Measurements from ENCODE around the gene DYRK3.

DYRK3 gene

DNA sequence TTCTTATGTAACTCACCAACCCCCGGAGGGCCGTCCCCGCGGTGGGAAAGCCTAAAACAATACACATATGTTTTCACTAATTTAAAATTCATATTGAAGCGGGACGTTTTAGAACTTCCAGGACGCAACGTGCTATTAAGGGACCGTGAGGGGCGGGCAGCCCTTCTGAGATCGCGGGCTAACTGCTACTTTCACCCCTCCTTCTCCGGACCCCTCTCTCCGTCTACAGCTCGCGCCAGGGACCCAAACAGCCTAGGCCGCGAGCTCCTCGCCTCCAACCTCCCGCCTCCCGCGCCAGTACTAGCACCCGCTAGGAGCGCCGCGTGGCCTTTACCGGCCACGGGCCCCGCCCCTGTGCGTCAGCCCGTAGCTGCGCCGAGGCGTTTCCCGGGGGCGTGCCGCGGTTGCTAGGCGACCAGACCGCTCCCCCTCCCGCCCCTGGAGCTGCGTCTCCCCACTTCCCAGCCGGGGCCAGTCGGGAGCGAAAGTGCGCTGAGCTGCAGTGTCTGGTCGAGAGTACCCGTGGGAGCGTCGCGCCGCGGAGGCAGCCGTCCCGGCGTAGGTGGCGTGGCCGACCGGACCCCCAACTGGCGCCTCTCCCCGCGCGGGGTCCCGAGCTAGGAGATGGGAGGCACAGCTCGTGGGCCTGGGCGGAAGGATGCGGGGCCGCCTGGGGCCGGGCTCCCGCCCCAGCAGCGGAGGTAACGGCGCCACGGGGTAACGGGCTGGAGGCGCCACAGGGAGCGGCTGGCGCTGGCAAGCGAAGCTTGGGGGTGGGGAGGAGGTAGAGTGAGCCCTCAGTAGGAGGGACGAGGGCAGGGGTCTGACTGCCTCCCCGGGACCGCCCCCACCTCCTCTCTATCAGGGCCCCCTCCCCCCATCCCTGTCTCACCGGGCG, at the start of gene DYRK3:
DYRK3 (plus strand) TSS at position 457 of the 898 bp plus-strand sequence; CDS start at position 625, 168 bp downstream.
- Histone ChIP-seq H3K9ac (ENCODE audit: low read depth, low read length) (peak within 1 kb of the TSS; percentile 60; the same call in 1 of the 2 replicates), H3K4me1 (ENCODE audit: insufficient read depth, low read length) (peaks cover 9% of the 10 kb centered on the region; the same call in 1 of the 2 replicates), H3K9me3 (ENCODE audit: control insufficient read depth, insufficient read depth, low read length) (no peaks in the 10 kb centered on the region), H3K36me3 (ENCODE audit: insufficient read depth, low read length) (no peaks in the 10 kb centered on the region)

DNA sequence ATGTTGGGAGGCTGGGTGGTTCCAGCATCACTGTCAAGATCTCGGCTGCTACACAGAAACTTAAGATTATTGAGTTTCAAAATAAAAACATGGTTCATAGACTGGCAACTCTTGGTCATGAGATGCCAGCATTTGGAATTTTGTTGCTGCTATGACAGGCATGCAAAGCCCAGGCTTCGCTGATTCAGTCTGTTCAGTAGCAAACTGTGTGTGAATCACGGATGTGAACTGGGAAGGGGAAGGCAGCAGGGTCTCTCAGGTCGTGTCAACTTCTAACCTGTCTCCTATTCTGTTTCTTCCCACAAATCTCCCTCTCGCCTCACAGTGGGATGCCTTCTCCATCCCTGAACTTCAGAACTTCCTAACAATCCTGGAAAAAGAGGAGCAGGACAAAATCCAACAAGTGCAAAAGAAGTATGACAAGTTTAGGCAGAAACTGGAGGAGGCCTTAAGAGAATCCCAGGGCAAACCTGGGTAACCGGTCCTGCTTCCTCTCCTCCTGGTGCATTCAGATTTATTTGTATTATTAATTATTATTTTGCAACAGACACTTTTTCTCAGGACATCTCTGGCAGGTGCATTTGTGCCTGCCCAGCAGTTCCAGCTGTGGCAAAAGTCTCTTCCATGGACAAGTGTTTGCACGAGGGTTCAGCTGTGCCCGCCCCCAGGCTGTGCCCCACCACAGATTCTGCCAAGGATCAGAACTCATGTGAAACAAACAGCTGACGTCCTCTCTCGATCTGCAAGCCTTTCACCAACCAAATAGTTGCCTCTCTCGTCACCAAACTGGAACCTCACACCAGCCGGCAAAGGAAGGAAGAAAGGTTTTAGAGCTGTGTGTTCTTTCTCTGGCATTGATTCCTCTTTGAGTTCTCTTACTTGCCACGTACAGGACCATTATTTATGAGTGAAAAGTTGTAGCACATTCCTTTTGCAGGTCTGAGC, 48.6 kb upstream of the DYRK3 start:
- Histone ChIP-seq H3K9me3 (ENCODE audit: control insufficient read depth, insufficient read depth, low read length) (no peaks in the 10 kb centered on the region), H3K36me3 (ENCODE audit: insufficient read depth, low read length) (no peaks in the 10 kb centered on the region; the same call in 1 of the 2 replicates), H3K9ac (ENCODE audit: low read depth, low read length) (no peak overlapping the region), H3K4me1 (ENCODE audit: insufficient read depth, low read length) (0 out of 2 replicates have a peak, but pooled peaks cover 2% of the 10 kb centered on the region)

DNA sequence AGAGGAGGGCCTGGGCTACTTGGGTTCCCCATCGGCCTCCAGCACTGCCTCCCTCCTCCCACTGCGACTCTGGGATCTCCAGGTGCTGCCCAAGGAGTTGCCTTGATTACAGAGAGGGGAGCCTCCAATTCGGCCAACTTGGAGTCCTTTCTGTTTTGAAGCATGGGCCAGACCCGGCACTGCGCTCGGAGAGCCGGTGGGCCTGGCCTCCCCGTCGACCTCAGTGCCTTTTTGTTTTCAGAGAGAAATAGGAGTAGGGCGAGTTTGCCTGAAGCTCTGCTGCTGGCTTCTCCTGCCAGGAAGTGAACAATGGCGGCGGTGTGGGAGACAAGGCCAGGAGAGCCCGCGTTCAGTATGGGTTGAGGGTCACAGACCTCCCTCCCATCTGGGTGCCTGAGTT, 47.4 kb upstream of the DYRK3 start:
- Histone ChIP-seq H3K4me1 (ENCODE audit: insufficient read depth, low read length) (0 out of 2 replicates have a peak, but pooled peaks cover 2% of the 10 kb centered on the region), H3K36me3 (ENCODE audit: insufficient read depth, low read length) (no peaks in the 10 kb centered on the region; the same call in 1 of the 2 replicates), H3K9ac (ENCODE audit: low read depth, low read length) (no peak overlapping the region), H3K9me3 (ENCODE audit: control insufficient read depth, insufficient read depth, low read length) (no peaks in the 10 kb centered on the region)

DNA sequence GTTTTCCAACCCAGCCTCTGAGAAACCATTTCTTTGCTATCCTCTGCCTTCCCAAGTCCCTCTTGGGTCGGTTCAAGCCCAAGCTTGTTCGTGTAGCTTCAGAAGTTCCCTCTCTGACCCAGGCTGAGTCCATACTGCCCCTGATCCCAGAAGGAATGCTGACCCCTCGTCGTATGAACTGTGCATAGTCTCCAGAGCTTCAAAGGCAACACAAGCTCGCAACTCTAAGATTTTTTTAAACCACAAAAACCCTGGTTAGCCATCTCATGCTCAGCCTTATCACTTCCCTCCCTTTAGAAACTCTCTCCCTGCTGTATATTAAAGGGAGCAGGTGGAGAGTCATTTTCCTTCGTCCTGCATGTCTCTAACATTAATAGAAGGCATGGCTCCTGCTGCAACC, 46.8 kb upstream of the DYRK3 start:
- H3K9ac ChIP-seq (ENCODE audit: low read depth, low read length), result no peak overlapping the region
- no peaks in the 10 kb centered on the region for H3K9me3 ChIP-seq (ENCODE audit: control insufficient read depth, insufficient read depth, low read length)
- H3K36me3 ChIP-seq (ENCODE audit: insufficient read depth, low read length), result no peaks in the 10 kb centered on the region; the same call in 1 of the 2 replicates

DNA sequence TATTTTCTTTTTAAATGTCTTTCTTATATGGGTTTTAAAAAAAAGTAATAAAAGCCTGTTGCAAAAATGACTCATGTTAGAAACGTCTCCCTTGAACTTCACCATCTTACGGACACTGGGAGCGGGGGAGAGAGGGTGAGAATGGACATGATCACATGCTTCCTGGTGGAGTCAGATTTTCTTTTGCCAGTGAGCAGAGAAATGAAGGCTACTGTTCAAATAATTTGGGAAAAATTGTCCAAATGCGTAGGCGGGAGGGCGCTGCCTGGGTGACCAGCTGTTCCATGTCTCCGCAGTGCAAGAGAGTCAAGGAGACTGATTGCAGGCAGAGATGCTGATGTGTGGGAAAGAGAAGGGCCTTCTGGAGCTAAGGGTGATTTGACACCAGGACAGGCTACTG, 46.1 kb upstream of the DYRK3 start:
- Histone ChIP-seq H3K36me3 (ENCODE audit: insufficient read depth, low read length) (no peaks in the 10 kb centered on the region; the same call in 1 of the 2 replicates), H3K9me3 (ENCODE audit: control insufficient read depth, insufficient read depth, low read length) (no peaks in the 10 kb centered on the region), H3K4me1 (ENCODE audit: insufficient read depth, low read length) (no peaks in the 10 kb centered on the region), H3K9ac (ENCODE audit: low read depth, low read length) (no peak overlapping the region)

More for the DNA sequence above, 46.8 kb upstream of the DYRK3 start:
- H3K4me1 ChIP-seq (ENCODE audit: insufficient read depth, low read length), result 0 out of 2 replicates have a peak, but pooled peaks cover under 1% of the 10 kb centered on the region

DNA sequence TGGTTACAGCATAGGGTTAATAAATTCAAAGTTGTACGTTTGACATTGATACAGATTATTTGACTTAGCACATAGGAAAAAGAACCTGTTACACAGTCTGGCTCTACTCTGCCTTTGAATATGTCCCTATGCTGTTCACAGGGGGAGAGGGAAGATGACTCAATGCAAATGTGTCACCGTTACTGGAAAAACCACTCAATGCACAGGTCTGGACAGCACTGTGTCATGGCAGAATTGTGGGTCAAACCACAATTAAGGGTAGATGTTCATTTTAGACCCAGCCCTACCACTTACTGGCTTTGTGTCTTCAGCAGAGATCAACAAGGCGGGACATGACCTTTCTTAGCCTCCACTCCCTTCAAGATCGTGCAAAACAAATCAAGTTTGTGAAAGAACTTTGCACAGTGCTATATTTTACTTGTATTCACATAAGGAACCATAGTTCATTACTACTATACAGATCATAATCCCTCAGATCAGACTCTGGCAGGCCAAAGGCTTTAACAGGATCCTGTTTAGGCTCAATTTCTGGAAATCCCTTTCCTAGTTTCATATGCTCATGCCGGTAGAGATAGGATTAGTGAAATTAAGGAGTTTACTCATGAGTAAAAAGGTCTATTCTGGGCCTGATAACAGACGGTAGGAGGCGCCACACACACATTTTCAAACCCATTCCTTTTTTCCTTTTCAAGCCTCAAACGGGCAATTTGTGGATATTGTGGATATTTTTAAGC, 45.1 kb upstream of the DYRK3 start:
- Histone ChIP-seq H3K9me3 (ENCODE audit: control insufficient read depth, insufficient read depth, low read length) (no peaks in the 10 kb centered on the region), H3K4me1 (ENCODE audit: insufficient read depth, low read length) (no peaks in the 10 kb centered on the region), H3K9ac (ENCODE audit: low read depth, low read length) (no peak overlapping the region), H3K36me3 (ENCODE audit: insufficient read depth, low read length) (no peaks in the 10 kb centered on the region; the same call in 1 of the 2 replicates)

DNA sequence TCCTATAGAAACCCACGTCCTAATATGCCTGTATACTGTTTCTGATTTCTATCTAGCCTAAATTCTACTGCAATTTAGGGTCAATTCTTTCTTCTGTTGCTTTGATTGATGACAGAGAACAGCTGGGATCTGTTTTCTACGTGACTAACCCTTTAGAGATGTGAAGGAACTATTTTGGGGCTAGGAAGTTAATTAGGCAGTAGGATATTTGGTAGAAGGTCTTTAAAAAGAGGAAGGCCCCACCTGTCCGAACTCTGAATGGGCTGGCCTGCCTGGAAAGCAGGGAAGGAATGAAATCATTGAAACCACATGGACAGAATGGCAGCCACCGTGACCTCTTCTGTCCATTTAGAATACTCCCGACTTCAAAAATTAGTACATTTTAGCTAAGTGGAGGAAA, 44.1 kb upstream of the DYRK3 start:
- no peak overlapping the region for H3K9ac ChIP-seq (ENCODE audit: low read depth, low read length)
- H3K4me1 ChIP-seq (ENCODE audit: insufficient read depth, low read length), result no peaks in the 10 kb centered on the region
- no peaks in the 10 kb centered on the region for H3K9me3 ChIP-seq (ENCODE audit: control insufficient read depth, insufficient read depth, low read length)
- peaks cover 5% of the 10 kb centered on the region; the same call in 1 of the 2 replicates for H3K36me3 ChIP-seq (ENCODE audit: insufficient read depth, low read length)

DNA sequence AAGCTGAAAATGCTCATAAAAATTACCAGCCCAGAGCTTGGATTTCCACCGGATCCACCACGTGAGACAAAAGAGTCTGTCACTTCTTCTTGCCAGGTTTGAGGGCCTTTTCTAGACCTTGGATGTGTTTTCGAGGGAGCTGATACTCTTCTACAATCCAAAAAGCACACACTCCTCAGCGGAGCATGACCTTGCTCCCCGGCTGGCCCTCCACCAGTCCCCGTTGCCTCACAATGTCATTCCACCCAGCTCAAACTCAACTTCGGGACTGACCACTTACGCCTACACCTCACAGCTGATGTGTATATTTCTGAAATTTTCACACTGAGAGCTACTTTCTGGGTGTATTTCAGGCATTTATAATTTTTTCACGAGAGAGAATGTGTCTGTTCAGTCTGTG, 43.6 kb upstream of the DYRK3 start:
- H3K4me1 ChIP-seq (ENCODE audit: insufficient read depth, low read length), result no peaks in the 10 kb centered on the region
- H3K36me3 ChIP-seq (ENCODE audit: insufficient read depth, low read length), result peaks cover 5% of the 10 kb centered on the region; the same call in 1 of the 2 replicates
- H3K9ac ChIP-seq (ENCODE audit: low read depth, low read length), result no peak overlapping the region
- no peaks in the 10 kb centered on the region for H3K9me3 ChIP-seq (ENCODE audit: control insufficient read depth, insufficient read depth, low read length)

DNA sequence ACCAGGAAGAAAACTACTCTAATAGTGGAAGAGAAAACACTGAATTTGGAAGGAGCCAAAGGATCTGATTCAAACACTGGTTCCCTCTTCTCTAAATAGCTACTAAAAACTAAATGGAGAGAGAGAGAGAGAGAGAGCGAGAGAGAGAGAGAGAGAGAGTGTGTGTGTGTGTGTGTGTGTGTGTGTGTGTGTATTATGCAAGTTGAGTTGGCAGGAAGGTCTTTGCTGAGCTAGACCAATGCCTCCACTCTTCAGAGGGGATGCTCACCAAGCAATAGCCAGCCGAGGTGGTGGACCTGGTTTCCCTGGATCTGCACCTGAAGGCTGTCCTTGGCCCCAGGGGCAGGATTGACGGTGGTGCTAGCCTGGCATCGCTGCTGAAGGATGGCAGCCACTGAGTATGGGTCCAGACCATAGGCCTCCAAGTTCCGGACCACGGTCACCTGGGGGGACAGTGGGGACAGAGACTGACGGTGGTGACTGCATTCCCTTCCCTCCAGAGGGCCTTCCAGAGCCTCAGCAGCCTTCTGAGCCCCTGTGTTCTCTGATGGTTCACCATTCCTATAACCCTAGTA, 41.9 kb upstream of the DYRK3 start:
- peaks cover 11% of the 10 kb centered on the region; the same call in 1 of the 2 replicates for H3K36me3 ChIP-seq (ENCODE audit: insufficient read depth, low read length)
- H3K4me1 ChIP-seq (ENCODE audit: insufficient read depth, low read length), result no peaks in the 10 kb centered on the region
- H3K9ac ChIP-seq (ENCODE audit: low read depth, low read length), result no peak overlapping the region
- H3K9me3 ChIP-seq (ENCODE audit: control insufficient read depth, insufficient read depth, low read length), result no peaks in the 10 kb centered on the region

DNA sequence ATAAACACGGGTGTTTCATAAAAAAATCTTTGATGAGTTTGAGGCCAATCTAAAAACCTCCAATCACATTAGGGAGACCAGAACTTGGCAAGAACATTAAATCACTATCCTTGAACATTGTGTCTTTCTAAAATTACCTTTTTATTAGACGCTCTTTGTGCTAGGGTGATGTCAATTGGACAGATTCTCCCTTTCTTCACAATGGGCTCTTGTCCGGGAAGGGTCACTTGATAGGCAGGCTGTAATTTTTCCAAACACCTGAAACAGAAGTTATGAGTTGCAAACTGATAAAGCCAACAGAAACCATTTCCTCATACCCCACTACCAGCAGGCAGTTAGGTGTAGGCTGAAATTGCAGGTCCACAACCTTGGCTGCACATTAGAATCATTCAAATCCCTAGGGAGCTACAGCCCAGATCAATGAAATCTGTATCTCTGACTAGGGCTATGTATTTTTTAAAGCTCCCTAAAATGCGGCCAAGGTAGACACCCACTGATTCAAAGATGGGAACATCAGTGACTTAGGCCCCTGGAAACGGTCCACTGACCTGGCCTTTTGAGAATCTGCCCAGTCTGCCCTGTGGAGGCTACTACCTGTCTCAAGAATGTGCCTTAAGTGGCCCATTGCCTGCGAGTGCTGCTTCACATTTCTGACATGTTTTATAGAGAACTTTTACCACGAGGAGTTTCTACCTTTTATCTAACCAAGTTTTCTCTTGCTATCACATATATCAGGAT, 39.6 kb upstream of the DYRK3 start:
- no peaks in the 10 kb centered on the region for H3K4me1 ChIP-seq (ENCODE audit: insufficient read depth, low read length)
- H3K9me3 ChIP-seq (ENCODE audit: control insufficient read depth, insufficient read depth, low read length), result no peaks in the 10 kb centered on the region
- no peak overlapping the region for H3K9ac ChIP-seq (ENCODE audit: low read depth, low read length)
- H3K36me3 ChIP-seq (ENCODE audit: insufficient read depth, low read length), result peaks cover 14% of the 10 kb centered on the region

DNA sequence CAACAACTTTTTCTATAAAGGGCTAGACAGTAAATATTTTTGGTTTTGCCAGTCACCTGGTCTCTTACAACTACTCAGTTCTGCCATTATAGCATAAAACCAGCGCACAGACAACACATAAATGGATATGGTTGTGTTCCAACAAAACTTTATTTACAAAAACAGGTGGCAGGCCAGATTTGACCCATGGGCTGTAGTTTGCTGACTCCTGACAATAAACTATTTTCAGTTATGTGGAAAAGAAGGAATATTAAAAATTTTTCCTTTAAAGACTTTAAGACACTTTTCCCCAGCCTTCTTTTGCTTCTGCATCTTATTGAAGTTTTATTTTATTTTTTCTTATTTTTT, 39.0 kb upstream of the DYRK3 start:
- Histone ChIP-seq H3K9ac (ENCODE audit: low read depth, low read length) (no peak overlapping the region), H3K4me1 (ENCODE audit: insufficient read depth, low read length) (no peaks in the 10 kb centered on the region), H3K9me3 (ENCODE audit: control insufficient read depth, insufficient read depth, low read length) (no peaks in the 10 kb centered on the region), H3K36me3 (ENCODE audit: insufficient read depth, low read length) (peaks cover 14% of the 10 kb centered on the region)

DNA sequence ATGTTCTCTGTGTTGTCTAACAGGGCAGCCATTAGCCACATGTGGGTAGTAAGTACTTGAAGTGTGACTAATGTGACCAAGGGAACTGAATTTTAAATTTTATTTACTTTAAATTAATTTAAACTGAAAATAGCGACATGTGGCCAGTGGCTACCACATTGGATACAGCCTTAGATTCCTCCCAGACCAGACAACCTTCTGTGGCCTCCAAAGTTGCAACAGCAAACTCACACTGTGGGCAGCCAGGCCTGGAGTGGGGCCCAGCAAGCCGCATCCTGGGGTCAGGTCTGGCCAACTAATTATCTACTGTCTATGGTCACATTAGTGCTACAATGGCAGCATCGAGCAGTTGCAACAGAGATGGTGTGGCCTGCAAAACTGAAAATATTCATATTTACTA, 34.8 kb upstream of the DYRK3 start:
- H3K9me3 ChIP-seq (ENCODE audit: control insufficient read depth, insufficient read depth, low read length), result no peaks in the 10 kb centered on the region
- H3K4me1 ChIP-seq (ENCODE audit: insufficient read depth, low read length), result no peaks in the 10 kb centered on the region
- H3K9ac ChIP-seq (ENCODE audit: low read depth, low read length), result no peak overlapping the region
- H3K36me3 ChIP-seq (ENCODE audit: insufficient read depth, low read length), result peaks cover 12% of the 10 kb centered on the region

DNA sequence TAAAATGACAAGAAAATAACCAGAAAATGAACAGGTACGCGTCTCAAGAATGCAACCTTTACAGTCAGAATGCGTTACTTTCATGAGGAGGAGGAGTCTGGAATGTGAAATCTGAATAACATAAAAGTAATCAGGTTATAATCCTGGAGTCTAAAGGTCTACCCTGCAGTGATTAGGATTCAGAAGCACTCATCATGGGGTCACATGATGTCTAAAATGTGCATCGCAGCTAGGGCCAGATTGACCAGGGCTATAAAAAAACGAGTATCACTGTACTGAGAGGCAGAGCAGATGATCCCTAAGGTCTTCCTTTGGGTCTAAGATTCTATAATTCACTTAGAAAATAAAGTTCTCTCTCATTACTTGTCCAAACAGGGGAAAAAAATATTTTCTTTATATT, 30.5 kb upstream of the DYRK3 start:
- Histone ChIP-seq H3K9ac (ENCODE audit: low read depth, low read length) (no peak overlapping the region), H3K36me3 (ENCODE audit: insufficient read depth, low read length) (no peaks in the 10 kb centered on the region; the same call in 1 of the 2 replicates), H3K9me3 (ENCODE audit: control insufficient read depth, insufficient read depth, low read length) (no peaks in the 10 kb centered on the region), H3K4me1 (ENCODE audit: insufficient read depth, low read length) (no peaks in the 10 kb centered on the region)

All from ES-I3 (cell line).